HepG2 (cell line): ENCODE results near the gene BRK1. TPM values are rescaled to one million over a fixed set of nuclear protein-coding genes. Genes with fewer than 3 reads are reported as not detected.

Experiments used
- ATF7-NPFF ChIP-seq: sonication (generic); formaldehyde crosslinking; IDR thresholded peaks from 2 replicates; pipeline ENCODE4 v1.8.1; 2023; ENCODE audit warnings: mild to moderate bottlenecking, low read depth, missing genetic modification reagents, moderate library complexity
- FOXP4 ChIP-seq: sonication (generic); formaldehyde crosslinking; IDR thresholded peaks from 2 replicates; pipeline ENCODE4 v1.4.0; 2020; ENCODE audit warnings: missing genetic modification reagents
- GFI1 ChIP-seq: sonication (generic); formaldehyde crosslinking; IDR thresholded peaks from 2 replicates; pipeline ENCODE4 v1.5.0; 2020; ENCODE audit warnings: missing genetic modification reagents, mild to moderate bottlenecking, borderline replicate concordance
- KLF11 ChIP-seq: IDR thresholded peaks from 2 replicates; pipeline ENCODE4 v1.6.1; 2016; ENCODE audit warnings: missing compliant biosample characterization
- KMT2A ChIP-seq: sonication (generic); formaldehyde crosslinking; IDR thresholded peaks from 2 replicates; pipeline ENCODE4 v1.4.0; 2020; ENCODE audit warnings: missing genetic modification reagents
- NCOA5 ChIP-seq: sonication (generic); formaldehyde crosslinking; IDR thresholded peaks from 2 replicates; pipeline ENCODE4 v1.4.0; 2020; ENCODE audit warnings: missing genetic modification reagents
- PBX3 ChIP-seq: sonication (generic); formaldehyde crosslinking; IDR thresholded peaks from 2 replicates; pipeline ENCODE4 v1.8.1; 2023; ENCODE audit warnings: missing genetic modification reagents, inconsistent platforms, borderline replicate concordance
- RBM22 ChIP-seq: fragments of 200-400 bp; formaldehyde crosslinking; optimal IDR thresholded peaks from 2 replicates; pipeline ENCODE3; 2017; ENCODE audit warnings: mild to moderate bottlenecking, low read length, moderate library complexity
- SMAD3 ChIP-seq: sonication (generic); formaldehyde crosslinking; IDR thresholded peaks from 2 replicates; pipeline ENCODE4 v1.4.0; 2020; ENCODE audit warnings: missing genetic modification reagents
- ZNF232 ChIP-seq: sonication (generic); formaldehyde crosslinking; IDR thresholded peaks from 2 replicates; pipeline ENCODE4 v1.4.0; 2020; ENCODE audit warnings: missing genetic modification reagents, borderline replicate concordance
- ZNF260 ChIP-seq: sonication (generic); formaldehyde crosslinking; IDR thresholded peaks from 2 replicates; pipeline ENCODE4 v1.4.0; 2020; ENCODE audit warnings: missing genetic modification reagents, low read depth, mild to moderate bottlenecking, borderline replicate concordance
- ZNF33B ChIP-seq: sonication (generic); formaldehyde crosslinking; IDR thresholded peaks from 2 replicates; pipeline ENCODE4 v1.5.1; 2020; ENCODE audit warnings: mild to moderate bottlenecking, missing genetic modification reagents
- ZNF414 ChIP-seq: sonication (generic); formaldehyde crosslinking; IDR thresholded peaks from 2 replicates; pipeline ENCODE4 v1.5.0; 2020; ENCODE audit warnings: missing genetic modification reagents
- ZNF740 ChIP-seq: sonication (generic); formaldehyde crosslinking; IDR thresholded peaks from 2 replicates; pipeline ENCODE4 v1.4.0; 2020; ENCODE audit warnings: missing genetic modification reagents
- ZNF776 ChIP-seq: sonication (generic); formaldehyde crosslinking; IDR thresholded peaks from 2 replicates; pipeline ENCODE4 v1.4.0; 2020; ENCODE audit warnings: mild to moderate bottlenecking, missing genetic modification reagents
- polyA plus RNA-seq, 8 experiments: library from polyadenylated mRNA; depleted of rRNA in 3 of 8; stranded (reverse) in 7 of 8; unstranded in 1 of 8; fragments of >200 nt; fragmentation: Illumina TruSeq in 4 of 8; extraction: Trizol in 4 of 8; gene quantifications; 2 replicates each; pipeline versions ENCODE4 v1.2.1 to v1.2.3, GENCODE V29; 2011 to 2016; ENCODE audit warnings: low read depth in 4 of 8, missing spikeins in 1 of 8, mixed read lengths in 1 of 8; ENCODE audit not compliant: insufficient read depth in 1 of 8
- total RNA-seq, 5 experiments: library from RNA; depleted of rRNA; stranded (reverse); fragments of >200 nt; fragmentation: Illumina TruSeq; extraction: Trizol; gene quantifications; 2 replicates each; pipeline ENCODE4 v1.2.3, GENCODE V29; 2016; ENCODE audit warnings: low read depth in 1 of 5
- TF ChIP-seq, protein P1 (sequence below): sonication (generic); formaldehyde crosslinking; IDR thresholded peaks from 2 replicates; pipeline ENCODE4 v1.4.0; 2020; ENCODE audit warnings: missing genetic modification reagents
- TF ChIP-seq, protein P2 (sequence below): sonication (generic); IDR thresholded peaks from 2 replicates; pipeline ENCODE4 v1.6.1; 2016; ENCODE audit warnings: low read depth, borderline replicate concordance

The BRK1 gene
- total and polyA plus RNA-seq, 2 of the 13 experiments (the other 11 are each of a cell fraction or from before 2014, with no cell fraction given), result 118 to 155 TPM

DNA sequence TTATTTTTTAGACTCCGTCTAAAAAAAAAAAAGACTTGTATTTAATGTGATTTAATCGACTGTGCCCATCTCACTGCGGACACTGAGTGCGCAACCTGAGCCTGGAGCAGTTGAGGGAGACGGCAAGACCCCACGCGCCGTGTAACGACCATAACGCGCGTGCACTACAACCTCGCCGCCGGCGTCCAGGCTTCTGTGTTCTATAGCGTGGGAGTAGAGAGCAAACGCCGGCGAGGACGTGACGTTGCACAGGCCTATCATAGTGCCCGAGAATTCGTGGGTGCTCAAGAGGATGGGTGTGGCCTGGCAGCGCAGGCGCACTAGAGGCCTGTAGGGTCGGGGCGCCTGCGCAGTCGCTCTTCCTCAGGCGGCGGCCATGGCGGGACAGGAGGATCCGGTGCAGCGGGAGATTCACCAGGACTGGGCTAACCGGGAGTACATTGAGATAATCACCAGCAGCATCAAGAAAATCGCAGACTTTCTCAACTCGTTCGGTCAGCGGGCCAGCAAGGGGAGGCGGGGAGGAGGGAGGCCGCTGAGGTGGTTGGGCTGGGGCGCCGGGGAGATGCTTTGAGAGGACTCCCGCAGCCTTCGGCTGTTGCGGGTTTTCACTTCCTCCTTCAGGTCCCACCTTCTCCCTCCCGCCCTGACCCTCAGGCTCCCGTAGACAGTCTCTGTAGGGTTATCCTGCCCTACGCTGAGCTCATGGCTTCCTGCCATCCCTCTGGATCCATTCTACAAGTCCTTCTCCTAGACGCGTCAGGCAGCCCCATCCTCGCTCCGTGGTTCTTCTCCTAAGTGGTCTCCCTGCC is at the start of gene BRK1 (continued):
- TF ChIP-seq GFI1 (CRISPR knock-in tag) (no peak; the same call in 1 of the 2 replicates), ZNF740 (CRISPR knock-in tag) (no peak), NCOA5 (CRISPR knock-in tag) (no peak), ZNF232 (CRISPR knock-in tag) (0 out of 2 replicates have a peak, but pooled peaks have one; percentile 71), SMAD3 (CRISPR knock-in tag) (no peak; the same call in 1 of the 2 replicates), PBX3 (CRISPR knock-in tag) (0 out of 2 replicates have a peak, but pooled peaks have one; percentile 71), KMT2A (CRISPR knock-in tag) (peak; percentile 33; the same call in 1 of the 2 replicates), FOXP4 (peak; percentile 18; the same call in 1 of the 2 replicates), ZNF776 (CRISPR knock-in tag) (no peak), ZNF260 (CRISPR knock-in tag) (no peak), KLF11 (CRISPR knock-in tag) (peak; percentile 64; the same call in 1 of the 2 replicates), ATF7-NPFF (CRISPR knock-in tag) (peak; percentile 38; the same call in 1 of the 2 replicates), ZNF33B (peak; percentile 78; the same call in 1 of the 2 replicates), ZNF414 (CRISPR knock-in tag) (0 out of 2 replicates have a peak, but pooled peaks have one; percentile 64), RBM22 (no peak)
- TF ChIP-seq, protein P1, sequence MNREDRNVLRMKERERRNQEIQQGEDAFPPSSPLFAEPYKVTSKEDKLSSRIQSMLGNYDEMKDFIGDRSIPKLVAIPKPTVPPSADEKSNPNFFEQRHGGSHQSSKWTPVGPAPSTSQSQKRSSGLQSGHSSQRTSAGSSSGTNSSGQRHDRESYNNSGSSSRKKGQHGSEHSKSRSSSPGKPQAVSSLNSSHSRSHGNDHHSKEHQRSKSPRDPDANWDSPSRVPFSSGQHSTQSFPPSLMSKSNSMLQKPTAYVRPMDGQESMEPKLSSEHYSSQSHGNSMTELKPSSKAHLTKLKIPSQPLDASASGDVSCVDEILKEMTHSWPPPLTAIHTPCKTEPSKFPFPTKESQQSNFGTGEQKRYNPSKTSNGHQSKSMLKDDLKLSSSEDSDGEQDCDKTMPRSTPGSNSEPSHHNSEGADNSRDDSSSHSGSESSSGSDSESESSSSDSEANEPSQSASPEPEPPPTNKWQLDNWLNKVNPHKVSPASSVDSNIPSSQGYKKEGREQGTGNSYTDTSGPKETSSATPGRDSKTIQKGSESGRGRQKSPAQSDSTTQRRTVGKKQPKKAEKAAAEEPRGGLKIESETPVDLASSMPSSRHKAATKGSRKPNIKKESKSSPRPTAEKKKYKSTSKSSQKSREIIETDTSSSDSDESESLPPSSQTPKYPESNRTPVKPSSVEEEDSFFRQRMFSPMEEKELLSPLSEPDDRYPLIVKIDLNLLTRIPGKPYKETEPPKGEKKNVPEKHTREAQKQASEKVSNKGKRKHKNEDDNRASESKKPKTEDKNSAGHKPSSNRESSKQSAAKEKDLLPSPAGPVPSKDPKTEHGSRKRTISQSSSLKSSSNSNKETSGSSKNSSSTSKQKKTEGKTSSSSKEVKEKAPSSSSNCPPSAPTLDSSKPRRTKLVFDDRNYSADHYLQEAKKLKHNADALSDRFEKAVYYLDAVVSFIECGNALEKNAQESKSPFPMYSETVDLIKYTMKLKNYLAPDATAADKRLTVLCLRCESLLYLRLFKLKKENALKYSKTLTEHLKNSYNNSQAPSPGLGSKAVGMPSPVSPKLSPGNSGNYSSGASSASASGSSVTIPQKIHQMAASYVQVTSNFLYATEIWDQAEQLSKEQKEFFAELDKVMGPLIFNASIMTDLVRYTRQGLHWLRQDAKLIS (CRISPR knock-in tag), result no peak
- TF ChIP-seq, protein P2, sequence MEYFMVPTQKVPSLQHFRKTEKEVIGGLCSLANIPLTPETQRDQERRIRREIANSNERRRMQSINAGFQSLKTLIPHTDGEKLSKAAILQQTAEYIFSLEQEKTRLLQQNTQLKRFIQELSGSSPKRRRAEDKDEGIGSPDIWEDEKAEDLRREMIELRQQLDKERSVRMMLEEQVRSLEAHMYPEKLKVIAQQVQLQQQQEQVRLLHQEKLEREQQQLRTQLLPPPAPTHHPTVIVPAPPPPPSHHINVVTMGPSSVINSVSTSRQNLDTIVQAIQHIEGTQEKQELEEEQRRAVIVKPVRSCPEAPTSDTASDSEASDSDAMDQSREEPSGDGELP, result peak; percentile 28; the same call in 1 of the 2 replicates
